ENCODE measurements around the gene RFX2.
"Not testable (repeated sequence)": the region's sequence is repeated elsewhere in the genome, so short reads cannot be mapped to it uniquely, and the experiment has no call there.

RFX2 gene

GRCh38 chr19:6110360-6110977 is at the start of gene RFX2:
RFX2 (minus strand) TSS chr19:6110500; CDS start chr19:6047496, 63,004 bp downstream.
- DNase-seq = peak; percentile 96 to 99 (median 98)

GRCh38 chr19:6156033-6156432 is 45.7 kb upstream of the RFX2 start:
- no peak for DNase-seq

- DNase-seq = no peak
Measured at GRCh38 chr19:6150289-6150688, 40.0 kb upstream of the RFX2 start.

- DNase-seq = no peak
Measured at GRCh38 chr19:6141217-6141616, 30.9 kb upstream of the RFX2 start.

GRCh38 chr19:6138511-6138910 is 28.2 kb upstream of the RFX2 start:
- DNase-seq = no peak

GRCh38 chr19:6138066-6138465 is 27.8 kb upstream of the RFX2 start:
- no peak for DNase-seq

GRCh38 chr19:6133231-6133630 is 22.9 kb upstream of the RFX2 start:
- DNase-seq = no peak

- DNase-seq = no peak
Measured at GRCh38 chr19:6132482-6132881, 22.2 kb upstream of the RFX2 start.

- no peak for DNase-seq
Measured at GRCh38 chr19:6127716-6128335, 17.5 kb upstream of the RFX2 start.

- DNase-seq = no peak
Measured at GRCh38 chr19:6126335-6126974, 16.2 kb upstream of the RFX2 start.

GRCh38 chr19:6125571-6125989 is 15.3 kb upstream of the RFX2 start:
- peak in 3 of 4 experiments; percentile 13 to 32 (median 24) for DNase-seq

GRCh38 chr19:6119031-6119430 is 8.7 kb upstream of the RFX2 start:
- DNase-seq = no peak

GRCh38 chr19:6118043-6118442 is 7.7 kb upstream of the RFX2 start:
- DNase-seq = no peak

GRCh38 chr19:6117534-6117933 is 7.2 kb upstream of the RFX2 start:
- no peak for DNase-seq

- no peak for DNase-seq
Measured at GRCh38 chr19:6116749-6117430, 6.6 kb upstream of the RFX2 start.

- DNase-seq = no peak
Measured at GRCh38 chr19:6115992-6116391, 5.7 kb upstream of the RFX2 start.

GRCh38 chr19:6113616-6114188 is 3.4 kb upstream of the RFX2 start:
- DNase-seq = no peak

GRCh38 chr19:6109947-6110346 is 353 bp downstream of the RFX2 start:
- DNase-seq = no peak

GRCh38 chr19:6108721-6109633 is 1.3 kb downstream of the RFX2 start:
- DNase-seq = peak in 3 of 4 experiments; percentile 11 to 45 (median 24)

- DNase-seq = not testable (repeated sequence)
Measured at GRCh38 chr19:6106643-6107294, 3.5 kb downstream of the RFX2 start.

GRCh38 chr19:6105444-6105843 is 4.9 kb downstream of the RFX2 start:
- DNase-seq = no peak

GRCh38 chr19:6103894-6104293 is 6.4 kb downstream of the RFX2 start:
- DNase-seq = no peak
